ENCODE results near the gene PDE3B.
A peak's percentile ranks its signal among the peaks of the same experiment; 100 is the strongest.
"Not testable (repeated sequence)": the region's sequence is repeated elsewhere in the genome, so short reads cannot be mapped to it uniquely, and the experiment has no call there.

Gene PDE3B

DNA sequence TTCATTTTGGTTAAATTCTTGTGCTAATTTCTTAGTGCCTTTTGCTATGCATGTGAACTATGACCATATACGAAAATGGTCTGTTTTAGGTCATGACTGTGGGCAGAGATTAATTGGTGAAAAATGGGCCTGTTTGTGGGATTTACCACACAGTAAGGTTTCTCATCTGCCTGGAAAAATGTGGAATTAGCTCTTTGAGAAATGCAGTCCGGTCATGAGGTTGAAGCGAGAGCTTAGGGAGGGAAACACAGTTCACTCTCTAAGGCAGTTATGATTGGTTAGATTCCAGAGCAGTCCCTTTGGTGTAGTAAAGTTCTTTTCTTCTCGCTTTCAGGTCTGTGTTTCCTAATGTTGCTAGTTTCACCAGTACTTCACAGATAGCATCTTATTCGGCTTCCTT is 1.2 kb upstream of the PDE3B start:
- DNase-seq = no peak

DNA sequence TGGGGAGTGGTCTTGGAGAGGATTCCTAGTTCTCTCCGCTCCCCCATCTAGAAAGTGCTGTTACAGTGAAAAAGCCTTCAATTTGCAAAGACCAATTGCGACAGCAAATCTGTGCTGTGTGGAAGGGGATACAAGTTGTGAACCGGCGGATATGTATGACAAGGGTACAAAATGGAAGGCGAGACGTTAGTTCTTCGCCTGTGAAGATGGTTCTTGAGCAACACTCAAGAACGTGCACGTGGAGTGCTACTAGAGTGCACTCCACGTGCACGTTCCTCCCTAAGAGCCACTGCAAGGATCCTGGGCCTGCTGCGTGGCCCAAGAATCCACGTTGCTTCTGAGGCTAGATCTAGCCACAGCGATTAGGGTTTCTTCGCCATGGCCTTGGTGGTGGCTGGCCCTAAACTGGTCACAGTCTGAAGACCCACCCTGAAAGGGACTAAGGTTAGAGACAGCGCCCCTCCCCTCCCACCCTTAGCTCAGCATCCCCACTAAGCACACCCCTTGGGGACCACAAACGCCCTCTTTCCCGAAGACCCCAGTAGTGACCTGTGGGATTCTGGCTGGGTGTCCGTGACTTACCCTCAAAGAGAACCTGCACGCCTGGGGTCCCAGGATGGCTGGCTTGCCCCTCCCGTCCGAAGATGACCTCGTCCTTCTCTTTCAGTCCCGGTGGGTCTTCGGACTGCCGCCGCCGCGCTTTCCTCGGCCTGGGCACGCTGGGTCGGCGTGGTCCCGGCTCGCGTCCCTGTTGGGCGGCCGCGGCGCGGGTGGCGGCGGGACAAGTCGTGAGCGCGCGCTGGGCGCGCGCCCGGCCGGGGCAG is 519 bp upstream of the PDE3B start:
- peak in 1 of 2 experiments; percentile 18 for DNase-seq

DNA sequence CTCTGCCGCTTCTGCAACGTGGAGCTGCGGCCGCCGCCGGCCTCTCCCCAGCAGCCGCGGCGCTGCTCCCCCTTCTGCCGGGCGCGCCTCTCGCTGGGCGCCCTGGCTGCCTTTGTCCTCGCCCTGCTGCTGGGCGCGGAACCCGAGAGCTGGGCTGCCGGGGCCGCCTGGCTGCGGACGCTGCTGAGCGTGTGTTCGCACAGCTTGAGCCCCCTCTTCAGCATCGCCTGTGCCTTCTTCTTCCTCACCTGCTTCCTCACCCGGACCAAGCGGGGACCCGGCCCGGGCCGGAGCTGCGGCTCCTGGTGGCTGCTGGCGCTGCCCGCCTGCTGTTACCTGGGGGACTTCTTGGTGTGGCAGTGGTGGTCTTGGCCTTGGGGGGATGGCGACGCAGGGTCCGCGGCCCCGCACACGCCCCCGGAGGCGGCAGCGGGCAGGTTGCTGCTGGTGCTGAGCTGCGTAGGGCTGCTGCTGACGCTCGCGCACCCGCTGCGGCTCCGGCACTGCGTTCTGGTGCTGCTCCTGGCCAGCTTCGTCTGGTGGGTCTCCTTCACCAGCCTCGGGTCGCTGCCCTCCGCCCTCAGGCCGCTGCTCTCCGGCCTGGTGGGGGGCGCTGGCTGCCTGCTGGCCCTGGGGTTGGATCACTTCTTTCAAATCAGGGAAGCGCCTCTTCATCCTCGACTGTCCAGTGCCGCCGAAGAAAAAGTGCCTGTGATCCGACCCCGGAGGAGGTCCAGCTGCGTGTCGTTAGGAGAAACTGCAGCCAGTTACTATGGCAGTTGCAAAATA is 816 bp downstream of the PDE3B start:
- no peak for DNase-seq

DNA sequence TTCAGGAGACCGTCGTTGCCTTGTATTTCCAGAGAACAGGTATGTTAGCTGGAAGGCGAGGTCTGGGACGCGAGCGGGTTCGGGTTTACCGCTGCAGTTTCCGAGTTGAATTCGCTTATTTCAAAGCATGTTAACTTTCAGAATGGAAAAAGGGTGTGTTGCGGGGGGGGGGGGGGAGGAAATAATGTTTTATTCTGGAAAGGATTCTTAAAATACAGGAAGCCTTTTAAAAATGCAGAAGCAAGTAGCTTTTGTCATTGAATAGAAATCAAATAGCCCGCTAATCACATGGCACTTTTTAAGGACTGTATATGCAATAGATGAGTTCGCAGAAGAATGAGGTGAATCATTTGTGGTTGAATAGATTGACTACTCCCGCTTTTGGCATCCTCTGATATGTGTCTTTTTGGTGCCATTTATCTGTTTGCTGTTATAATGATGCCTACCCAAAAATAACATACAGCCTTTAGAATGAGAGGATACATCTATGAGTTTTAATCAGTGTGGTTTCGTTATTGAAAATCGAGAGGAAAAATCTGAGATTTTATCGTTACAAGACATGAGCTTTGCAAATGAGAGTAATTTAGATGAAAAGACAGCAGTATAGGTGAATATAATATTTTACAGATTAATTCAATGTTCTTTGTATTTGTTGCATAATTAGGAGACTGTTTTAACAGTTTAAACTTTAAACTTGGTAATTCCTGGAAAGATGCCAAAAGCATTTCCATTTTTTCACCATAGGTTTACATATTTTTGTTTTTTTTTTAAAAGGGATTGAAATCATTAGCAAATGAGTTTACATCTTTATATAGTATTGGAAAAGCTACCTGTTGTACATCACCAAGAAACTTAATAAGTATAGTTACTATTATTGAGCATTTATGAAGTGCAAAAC is 1.7 kb downstream of the PDE3B start:
- DNase-seq = peak; percentile 22 to 32

DNA sequence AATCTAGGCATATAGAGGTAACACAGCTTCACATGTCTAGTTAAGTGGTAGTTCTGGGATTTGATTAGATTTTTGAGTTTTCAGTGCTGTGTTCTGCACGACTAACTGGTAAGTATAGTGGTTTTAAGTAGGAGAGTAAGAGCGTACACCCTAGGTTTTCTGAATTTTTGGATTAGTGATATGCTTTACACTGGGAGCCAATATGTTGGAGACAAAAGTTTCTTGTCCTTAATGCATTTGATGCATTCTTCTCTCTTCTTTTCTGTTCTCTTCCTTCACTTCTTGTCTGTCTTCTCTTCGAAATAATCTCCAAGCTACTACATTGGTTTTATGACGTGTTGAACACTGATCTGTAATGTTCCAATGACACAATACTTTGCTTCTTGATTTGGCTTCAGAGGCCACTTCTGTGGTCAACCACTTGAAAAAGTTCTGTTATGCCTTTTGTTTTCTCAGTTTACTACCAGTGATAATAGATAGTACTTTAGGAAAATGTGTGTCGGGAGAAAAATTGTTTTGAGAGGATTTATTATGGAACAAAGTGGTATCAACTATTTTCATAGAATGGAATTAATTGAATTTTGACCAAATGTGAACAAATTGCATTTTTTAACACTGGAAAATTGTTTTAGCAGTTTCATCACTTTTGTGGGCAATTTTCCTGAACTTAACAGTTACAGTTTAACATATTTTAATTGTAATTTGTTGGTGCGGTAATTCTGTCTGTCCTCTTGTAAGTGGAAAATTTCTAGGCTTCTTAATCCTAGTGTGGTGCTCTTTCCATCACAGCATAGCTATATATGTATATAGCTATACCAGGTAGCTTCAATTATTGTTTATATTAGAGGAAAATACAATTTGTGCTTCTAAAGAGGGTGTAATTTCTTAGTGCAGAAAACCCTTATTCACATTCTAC is 2.6 kb downstream of the PDE3B start:
- peak; percentile 32 to 54 for DNase-seq

DNA sequence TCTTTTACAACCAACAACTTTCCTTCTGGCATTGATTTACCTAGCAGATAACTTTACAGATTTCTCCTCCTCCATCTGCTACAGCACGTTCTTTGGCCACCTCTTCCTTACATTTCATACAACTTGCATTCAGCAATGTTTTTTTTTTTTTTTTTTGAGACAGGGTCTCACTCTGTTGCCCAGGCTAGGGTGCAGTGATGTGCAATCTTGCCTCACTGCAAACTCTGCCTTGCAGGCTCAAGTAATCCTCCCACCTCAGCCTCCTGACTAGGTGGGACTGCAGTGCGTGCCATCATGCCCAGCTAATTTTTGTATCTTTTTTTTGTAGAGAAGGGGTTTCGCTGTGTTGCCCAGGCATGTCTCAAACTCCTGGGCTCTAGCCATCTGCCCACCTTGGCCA is 6.5 kb downstream of the PDE3B start:
- DNase-seq = no peak

DNA sequence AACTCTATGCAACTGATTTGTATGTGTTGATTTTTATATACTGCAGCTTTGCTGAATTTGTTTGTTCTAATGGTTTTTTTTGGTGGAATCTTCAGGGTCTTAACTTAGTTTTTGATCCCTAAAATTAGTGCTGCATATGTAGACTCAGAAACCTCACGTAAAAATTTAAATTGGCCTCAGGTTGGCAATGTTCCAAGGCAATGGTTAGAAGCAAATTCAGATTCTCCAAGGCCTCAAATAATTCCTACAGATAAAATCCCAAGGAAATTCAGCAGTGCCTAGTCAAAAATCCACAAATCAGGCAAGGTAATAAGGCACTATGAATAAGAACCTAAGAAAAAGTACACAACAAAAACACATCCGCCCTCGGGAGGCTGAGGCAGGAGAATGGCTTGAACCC is 9.5 kb downstream of the PDE3B start:
- DNase-seq = no peak

DNA sequence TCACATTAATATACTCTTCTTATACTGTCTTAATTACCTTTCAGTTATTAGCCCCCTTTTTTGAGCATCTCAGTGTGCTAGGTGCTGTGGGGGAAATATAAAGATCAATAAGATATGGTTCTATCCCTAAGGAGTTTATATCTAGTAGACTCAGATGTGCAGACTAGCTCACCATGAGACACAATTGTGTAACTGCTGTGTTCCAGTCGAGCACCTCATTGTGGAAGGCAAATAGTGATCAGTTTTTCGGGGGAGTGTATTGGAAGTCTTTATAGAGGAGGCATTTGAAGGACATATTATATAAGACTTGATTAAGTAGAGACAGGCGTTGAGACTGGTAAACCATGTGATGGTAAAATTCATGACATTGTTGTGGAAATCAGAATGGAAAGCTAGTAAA is 11.8 kb downstream of the PDE3B start:
- no peak for DNase-seq

DNA sequence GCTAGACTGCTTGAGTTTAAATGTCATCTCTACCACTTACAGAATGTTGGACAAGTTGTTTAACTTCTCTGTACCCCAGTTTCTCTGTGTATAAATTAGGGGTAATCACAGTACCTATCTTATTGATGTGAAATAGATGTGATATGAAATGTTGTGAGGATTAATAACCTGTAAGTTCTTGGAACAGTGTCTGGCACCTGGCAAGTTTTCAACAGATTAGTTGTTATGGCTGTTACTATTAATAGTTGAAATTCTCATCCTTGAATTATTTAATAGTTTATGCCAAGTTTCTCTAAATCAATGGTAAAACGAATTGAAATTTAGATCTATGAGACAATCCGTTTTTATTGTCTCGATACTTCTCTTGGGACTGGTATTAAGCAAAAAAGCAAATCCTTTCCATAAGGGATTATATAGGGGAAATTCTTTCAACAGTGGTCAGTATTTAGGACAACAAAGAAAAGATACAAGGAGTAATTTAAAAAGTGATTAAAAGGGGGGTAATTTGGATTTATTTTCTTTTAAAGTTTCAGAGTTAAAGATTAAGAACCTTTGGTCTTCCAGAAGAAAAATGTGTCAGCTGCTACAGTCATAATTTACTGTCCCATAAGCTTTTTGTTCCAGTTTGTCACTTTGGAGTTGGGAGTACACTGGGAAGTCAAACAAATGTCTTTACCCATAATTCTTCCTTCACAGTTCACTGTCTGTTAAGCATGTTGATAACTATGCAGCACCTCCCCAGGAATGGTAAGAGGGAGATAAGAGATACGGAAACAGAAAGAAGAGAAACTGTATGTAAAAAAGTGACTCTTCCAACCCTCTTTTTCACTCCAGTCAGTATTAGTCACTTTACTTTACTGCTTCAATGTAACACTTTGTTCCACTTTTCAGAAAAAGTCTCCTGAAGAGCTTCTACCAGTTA is 13.2 kb downstream of the PDE3B start:
- DNase-seq = no peak

DNA sequence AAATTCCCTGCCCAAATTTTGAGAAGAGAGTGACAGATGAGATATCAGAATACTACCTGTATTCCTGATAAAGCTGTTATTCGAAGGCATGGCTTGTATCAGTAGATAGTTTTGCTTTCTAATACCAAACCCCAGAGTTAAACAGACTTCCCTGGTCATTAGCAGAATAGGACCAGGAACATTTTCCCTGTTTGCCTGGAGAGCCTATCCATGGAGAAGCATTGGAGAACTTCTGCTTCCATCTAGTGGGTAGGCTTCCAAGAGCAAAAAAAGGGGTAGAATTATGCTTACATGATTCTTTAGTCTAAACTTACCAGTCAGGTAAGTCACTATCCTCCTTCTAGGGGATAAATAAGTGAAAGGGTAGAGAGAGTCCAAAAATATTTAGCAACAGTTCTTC is 14.2 kb downstream of the PDE3B start:
- no peak for DNase-seq

DNA sequence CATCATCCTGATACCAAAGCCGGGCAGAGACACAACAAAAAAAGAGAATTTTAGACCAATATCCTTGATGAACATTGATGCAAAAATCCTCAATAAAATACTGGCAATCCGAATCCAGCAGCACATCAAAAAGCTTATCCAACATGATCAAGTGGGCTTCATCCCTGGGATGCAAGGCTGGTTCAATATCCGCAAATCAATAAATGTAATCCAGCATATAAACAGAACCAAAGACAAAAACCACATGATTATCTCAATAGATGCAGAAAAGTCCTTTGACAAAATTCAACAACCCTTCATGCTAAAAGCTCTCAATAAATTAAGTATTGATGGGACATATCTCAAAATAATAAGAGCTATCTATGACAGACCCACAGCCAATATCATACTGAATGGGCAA is 21.3 kb downstream of the PDE3B start:
- not testable (repeated sequence) for DNase-seq

DNA sequence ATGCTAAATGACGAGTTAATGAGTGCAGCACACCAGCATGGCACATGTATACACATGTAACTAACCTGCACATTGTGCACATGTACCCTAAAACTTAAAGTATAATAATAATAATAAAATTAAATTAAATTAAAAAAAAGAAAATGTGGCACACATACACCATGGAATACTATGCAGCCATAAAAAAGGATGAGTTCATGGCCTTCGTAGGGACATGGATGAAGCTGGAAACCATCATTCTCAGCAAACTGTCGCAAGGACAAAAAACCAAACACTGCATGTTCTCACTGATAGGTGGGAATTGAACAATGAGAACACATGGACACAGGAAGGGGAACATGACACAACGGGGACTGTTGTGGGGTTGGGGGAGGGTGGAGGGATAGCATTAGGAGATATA is 23.7 kb downstream of the PDE3B start:
- not testable (repeated sequence) for DNase-seq

DNA sequence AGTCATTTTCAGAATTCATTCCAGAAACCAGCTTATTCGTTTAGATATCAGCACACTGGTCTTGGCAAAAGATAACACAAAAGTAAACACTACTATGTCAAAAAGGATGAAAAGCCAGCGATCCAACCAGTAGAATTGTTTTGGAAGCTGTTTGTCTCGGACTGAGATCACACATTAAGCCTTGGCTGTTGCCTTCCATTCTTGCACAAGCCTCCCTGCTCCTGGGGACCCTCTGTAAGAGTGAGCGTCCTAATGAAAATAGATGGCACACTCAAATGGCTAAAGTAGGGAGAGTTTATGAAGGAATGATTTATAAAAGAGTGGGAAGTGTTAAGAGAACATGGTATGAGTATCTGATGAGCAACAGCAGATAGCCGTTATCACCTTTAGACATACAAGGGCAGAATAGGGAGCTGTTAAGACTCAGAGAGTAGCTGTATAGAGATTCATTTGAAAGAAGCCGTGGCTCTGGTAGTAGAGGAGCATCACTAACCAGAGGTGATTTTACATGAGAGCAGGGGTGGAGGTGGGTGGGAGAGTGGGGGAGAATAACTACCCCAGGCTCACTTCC is 25.2 kb downstream of the PDE3B start:
- no peak for DNase-seq

DNA sequence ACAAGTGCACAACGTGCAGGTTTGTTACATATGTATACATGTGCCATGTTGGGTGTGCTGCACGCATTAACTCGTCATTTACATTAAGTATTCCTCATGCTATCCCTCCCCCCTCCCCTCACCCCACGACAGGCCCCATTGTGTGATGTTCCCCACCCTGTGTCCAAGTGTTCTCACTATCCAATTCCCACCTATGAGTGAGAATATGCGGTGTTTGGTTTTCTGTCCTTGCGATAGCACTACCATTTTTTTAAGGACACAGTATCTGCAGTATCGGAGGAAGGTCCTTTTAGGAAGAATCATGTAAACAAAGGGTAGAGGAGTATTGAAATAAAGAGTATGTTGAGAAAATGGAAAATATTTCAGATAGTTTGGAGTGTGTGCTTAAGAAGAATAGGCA is 25.9 kb downstream of the PDE3B start:
- no peak for DNase-seq

DNA sequence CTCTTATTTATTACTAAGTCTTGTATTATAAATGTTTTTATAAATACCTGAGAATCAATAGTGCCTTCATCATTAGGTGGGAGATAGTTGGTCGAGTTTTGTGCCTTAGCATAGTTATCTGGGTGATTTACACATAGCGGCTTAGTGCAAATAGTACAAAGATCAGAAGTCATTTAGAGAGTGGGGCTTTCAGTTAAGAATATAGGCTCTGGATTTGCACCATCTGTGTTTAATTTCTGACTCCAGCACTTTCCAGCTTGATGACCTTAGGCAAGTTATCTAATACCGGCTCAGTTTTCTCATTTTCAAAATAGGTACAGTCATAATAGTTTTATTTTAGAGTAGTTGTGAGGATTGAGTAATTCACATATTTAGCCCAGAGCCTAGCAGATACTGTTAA is 26.4 kb downstream of the PDE3B start:
- no peak for DNase-seq

DNA sequence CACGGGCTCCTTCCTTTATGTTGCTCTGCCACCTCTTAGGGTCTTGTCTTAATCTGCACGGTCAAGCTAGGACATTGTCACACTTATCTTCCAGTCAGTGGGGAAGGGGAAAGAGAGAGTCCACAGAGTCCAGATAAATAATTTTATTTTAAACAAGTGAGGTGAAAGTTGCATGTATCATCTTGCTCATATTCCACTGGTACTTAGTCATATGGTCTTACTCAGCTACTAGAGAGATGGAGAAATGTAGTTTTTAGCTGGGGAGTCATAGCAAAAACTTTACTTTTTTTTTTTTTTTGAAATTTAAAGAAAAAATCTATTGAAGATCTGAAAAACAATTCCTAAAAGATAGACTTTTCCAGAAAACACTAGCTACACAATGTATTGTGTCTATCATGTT is 29.0 kb downstream of the PDE3B start:
- DNase-seq = no peak

DNA sequence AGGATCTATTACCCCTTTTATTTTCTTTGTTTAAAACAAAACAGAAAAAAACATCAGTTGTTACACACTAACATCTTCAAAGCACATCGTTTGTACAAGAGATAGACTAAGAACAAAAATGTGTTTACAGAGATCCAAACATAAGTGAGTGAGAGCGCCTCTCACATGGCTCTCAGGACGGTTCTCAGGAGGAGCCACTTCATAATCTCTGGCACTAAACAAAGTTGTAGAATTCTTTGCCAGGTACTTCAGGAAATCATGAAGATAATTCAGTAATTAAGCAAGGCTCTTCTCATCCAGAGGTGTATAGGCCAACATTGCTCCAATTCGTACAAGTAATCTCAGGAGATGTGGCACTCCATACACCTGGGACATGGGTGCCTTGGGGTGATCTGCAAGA is 29.8 kb downstream of the PDE3B start:
- no peak for DNase-seq

DNA sequence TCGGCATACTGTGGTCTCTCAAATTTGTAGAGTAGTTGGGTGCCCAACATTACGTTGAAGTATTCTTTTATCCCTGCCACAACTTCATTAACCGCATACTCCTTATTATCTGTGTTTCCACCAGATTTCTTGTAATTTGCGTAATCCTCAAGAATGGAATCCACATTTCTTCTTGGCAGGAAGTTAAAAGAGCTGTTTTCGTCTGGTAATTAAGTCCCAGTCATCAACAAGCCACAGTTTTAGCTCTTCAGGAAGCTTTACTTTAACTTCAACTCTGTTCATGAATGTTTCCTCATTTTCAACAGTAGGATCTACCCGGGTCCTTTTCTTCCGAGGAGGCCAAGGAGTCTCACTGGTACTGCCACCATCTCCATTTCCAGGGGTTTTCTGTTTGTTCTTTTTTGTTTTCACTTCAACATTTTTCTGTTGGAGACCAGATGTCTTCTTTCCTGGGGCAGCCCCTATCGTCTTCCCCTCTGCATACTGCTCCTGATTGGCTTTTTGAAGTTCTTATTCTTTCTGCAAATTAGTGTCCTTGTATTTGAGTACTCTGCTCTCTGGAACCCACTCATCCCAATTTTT is 30.3 kb downstream of the PDE3B start:
- peak in 1 of 2 experiments; percentile 4 for DNase-seq

DNA sequence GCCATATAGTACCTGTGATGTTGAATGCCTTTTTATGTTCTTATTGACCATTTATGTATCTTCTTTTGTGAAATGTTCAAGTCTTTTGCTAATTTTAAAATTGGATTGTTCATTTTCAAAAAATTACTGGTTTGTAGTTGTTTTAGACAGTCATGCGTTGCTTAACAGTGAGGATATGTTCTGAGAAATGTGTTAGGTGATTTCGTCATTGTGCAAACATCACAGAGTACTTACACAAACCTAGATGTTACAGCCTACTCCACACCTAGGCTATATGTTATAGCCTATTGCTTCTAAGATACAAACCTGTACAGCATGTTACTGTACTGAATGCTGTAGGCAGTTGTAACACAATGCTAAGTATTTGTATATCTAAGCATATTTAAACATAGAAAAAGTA is 32.5 kb downstream of the PDE3B start:
- DNase-seq = peak; percentile 38 to 48

DNA sequence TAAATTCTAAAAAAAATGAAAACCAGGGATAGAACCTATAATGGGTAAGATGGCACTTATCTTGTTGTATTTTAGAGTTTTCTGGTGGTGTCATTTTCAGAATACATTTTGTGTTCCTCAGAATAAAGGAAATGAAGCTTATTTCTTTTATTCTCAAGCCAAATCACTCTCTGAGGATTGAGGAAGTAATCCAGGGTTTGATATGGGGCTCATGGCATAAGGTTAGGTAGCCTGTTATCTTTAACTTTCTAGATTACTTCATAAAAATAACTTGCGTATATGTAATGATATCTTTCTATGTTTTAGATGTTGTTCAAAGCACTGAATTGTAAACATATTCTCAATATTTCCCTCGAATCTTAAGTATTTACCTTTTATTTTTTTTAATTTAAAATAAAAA is 33.5 kb downstream of the PDE3B start:
- DNase-seq = no peak

All from AML-193 (cell line).